HCT116 (cell line): ENCODE measurements around the gene PHF14.
"Not testable (repeated sequence)": the region's sequence is repeated elsewhere in the genome, so short reads cannot be mapped to it uniquely, and the experiment has no call there.

Experiments
- CEBPB ChIP-seq: IDR thresholded peaks from 2 replicates; pipeline ENCODE4 v1.6.1; 2012; ENCODE audit warnings: low read depth
- TF ChIP-seq, protein P1 (sequence below), 3 experiments: fragments of 200-600 bp in 1 of 3; sonication (generic) in 1 of 3; IDR thresholded peaks in 2 of 3; conservative IDR thresholded peaks in 1 of 3; 2 replicates each; pipeline ENCODE4 v1.5.1; 2012 to 2017; ENCODE audit warnings: low read depth in 2 of 3, low read length in 2 of 3, antibody characterized with exemption in 1 of 3, borderline replicate concordance in 1 of 3, control low read depth in 1 of 3, mild to moderate bottlenecking in 1 of 3, mixed read lengths in 1 of 3, mixed run types in 1 of 3, moderate library complexity in 1 of 3; ENCODE audit not compliant: insufficient read depth in 1 of 3

- TF ChIP-seq, protein P1, sequence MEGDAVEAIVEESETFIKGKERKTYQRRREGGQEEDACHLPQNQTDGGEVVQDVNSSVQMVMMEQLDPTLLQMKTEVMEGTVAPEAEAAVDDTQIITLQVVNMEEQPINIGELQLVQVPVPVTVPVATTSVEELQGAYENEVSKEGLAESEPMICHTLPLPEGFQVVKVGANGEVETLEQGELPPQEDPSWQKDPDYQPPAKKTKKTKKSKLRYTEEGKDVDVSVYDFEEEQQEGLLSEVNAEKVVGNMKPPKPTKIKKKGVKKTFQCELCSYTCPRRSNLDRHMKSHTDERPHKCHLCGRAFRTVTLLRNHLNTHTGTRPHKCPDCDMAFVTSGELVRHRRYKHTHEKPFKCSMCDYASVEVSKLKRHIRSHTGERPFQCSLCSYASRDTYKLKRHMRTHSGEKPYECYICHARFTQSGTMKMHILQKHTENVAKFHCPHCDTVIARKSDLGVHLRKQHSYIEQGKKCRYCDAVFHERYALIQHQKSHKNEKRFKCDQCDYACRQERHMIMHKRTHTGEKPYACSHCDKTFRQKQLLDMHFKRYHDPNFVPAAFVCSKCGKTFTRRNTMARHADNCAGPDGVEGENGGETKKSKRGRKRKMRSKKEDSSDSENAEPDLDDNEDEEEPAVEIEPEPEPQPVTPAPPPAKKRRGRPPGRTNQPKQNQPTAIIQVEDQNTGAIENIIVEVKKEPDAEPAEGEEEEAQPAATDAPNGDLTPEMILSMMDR (IDR thresholded peaks at IDR 0.05 in 2 of 3, conservative IDR thresholded peaks at IDR 0.05 in 1 of 3; ENCODE audit: borderline replicate concordance in 1 of 3, insufficient read depth in 1 of 3, low read depth in 2 of 3, low read length in 2 of 3): not testable (repeated sequence)
- not testable (repeated sequence) for TF ChIP-seq CEBPB
Measured at GRCh38 chr7:10960242-10960641, 13.4 kb upstream of the PHF14 start.
